ENCODE results near the gene VARS2.

Gene VARS2

GRCh38 chr6:30884521-30885480, 29.2 kb upstream of the VARS2 start:
- peak in 12 of 14 donors; percentile 50 to 85 (median 68) for DNase-seq

- DNase-seq, result peak in 8 of 14 donors; percentile 44 to 77 (median 62)
These were observed 28.5 kb upstream of the VARS2 start for GRCh38 chr6:30885481-30885998.

- peak in 12 of 14 donors; percentile 34 to 91 (median 72) for DNase-seq
These were observed 27.8 kb upstream of the VARS2 start for GRCh38 chr6:30885999-30886896.

DNA sequence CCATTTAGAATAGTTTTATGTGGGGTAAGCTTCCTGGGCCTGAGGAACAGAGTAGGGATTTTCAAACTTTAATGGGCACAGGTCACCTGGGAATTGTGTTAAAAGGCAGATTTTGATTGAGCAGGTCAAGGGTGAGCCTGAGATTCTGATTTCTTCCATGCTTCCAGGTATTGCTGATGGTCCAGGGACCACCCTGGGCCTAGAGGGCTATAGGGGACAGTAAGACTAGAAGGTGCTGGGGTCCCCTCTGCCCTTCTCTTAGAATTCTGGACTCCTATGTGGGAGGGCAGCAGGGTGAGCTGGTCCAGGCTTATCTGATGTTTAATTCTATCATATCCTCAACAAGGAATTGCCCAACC, 27.2 kb upstream of the VARS2 start:
- DNase-seq, result peak in 3 of 14 donors; percentile 41 to 57 (median 53)

- peak in 8 of 14 donors; percentile 10 to 79 (median 36) for DNase-seq
These were observed 25.9 kb upstream of the VARS2 start for GRCh38 chr6:30887901-30888815.

DNA sequence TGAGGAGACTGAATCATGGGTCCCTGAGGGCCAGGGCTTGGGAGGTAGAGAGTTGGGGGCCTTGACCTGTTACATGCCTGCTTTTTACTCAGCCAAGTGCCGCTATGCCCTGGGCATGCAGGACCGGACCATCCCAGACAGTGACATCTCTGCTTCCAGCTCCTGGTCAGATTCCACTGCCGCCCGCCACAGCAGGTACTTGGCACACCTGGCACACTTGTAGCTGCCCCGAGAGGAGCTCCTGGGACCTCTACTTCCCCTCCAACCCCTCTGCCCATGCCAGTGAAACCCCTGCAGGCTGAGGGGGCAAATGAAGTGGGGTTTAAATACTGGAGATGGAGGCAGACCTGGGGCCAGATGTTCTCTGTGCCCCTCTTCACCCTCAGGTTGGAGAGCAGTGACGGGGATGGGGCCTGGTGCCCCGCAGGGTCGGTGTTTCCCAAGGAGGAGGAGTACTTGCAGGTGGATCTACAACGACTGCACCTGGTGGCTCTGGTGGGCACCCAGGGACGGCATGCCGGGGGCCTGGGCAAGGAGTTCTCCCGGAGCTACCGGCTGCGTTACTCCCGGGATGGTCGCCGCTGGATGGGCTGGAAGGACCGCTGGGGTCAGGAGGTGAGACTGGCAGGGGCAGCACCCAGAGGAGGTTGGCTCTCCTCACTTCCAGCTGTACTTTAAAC, 25.1 kb upstream of the VARS2 start:
- peak in 1 of 14 donors; percentile 28 for DNase-seq

DNA sequence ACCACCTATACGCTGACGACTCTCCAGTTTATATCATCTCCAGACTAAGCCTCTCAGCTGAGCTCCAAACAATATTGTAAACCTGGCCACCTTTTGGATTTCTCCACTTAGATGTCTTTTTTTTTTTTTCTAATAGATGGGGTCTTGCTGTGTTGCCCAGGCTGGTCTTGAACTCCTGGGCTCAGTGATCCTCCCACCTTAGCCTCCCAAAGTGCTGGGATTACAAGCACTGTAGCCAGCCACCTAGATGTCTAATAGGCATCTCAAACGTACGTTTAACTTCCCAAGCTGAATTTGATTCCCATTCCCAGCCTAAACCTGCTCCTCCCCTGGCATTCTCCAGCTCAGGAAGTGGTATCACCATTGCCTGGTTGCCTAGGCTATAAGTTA, 24.5 kb upstream of the VARS2 start:
- DNase-seq, result no peak

- DNase-seq, result peak in 10 of 14 donors; percentile 44 to 82 (median 70)
These were observed 24.0 kb upstream of the VARS2 start for GRCh38 chr6:30889921-30890645.

DNA sequence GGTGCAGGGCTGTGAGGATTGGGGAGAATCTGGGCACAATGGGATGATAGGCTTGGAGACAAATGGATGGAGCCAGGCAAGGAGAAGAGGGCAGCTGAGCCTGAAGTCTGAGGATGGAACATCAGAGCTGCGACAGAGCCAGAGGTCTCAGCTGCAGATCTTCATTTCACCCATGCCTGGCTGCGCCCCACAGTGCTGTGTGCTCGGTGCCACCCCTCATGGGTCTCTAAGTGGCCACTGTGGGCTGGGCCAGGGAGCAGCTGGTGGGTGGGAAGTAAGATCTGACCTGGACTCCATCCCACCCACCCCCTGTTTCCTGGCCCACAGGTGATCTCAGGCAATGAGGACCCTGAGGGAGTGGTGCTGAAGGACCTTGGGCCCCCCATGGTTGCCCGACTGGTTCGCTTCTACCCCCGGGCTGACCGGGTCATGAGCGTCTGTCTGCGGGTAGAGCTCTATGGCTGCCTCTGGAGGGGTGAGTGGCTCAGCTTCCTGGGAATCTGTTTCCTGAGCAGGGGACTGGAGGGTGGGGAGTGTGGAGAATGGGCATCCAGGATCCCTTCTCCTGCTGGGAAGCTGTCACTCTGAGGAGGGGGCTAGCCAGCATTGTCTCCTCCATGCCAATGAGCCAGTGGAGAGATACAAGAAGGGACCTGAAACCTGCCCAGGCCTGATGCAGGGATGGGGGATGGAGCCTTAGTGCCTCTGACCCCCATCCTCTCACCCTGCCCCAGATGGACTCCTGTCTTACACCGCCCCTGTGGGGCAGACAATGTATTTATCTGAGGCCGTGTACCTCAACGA, 23.2 kb upstream of the VARS2 start:
- peak in 1 of 14 donors; percentile 40 for DNase-seq

DNA sequence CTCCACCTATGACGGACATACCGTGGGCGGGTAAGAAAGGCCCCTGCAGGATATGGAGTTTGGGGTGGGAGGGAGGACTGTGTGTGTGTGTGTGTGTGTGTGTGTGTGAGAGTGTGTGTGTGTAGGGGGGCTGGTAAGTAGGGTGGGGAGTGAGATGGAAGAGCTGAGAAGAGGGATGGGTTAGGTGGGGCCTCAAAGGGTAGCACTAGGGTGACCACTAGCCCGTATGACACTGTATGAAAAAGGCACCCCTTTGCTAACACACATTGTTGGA, 22.7 kb upstream of the VARS2 start:
- no peak for DNase-seq

GRCh38 chr6:30891816-30892538, 22.1 kb upstream of the VARS2 start:
- DNase-seq, result no peak

DNA sequence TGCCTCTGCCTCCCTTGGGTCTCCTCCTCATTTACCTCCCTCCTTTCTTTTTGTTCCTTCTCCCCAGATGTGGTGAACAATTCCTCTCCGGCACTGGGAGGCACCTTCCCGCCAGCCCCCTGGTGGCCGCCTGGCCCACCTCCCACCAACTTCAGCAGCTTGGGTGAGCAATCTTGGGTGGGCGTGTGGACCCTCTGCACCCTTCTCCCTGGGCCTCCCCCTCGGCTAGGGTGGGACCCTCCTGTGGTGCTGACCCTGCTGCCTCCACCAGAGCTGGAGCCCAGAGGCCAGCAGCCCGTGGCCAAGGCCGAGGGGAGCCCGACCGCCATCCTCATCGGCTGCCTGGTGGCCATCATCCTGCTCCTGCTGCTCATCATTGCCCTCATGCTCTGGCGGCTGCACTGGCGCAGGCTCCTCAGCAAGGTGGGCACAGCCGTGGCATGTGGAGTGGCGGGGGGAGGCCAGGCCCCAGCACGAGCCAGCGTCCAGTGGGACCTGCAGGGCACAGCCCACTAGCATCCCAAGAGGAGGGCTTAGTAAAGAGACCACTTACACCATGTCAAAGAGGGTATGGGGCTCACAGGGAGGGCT, 20.9 kb upstream of the VARS2 start:
- no peak for DNase-seq

GRCh38 chr6:30893666-30894065, 20.4 kb upstream of the VARS2 start:
- DNase-seq, result no peak

DNA sequence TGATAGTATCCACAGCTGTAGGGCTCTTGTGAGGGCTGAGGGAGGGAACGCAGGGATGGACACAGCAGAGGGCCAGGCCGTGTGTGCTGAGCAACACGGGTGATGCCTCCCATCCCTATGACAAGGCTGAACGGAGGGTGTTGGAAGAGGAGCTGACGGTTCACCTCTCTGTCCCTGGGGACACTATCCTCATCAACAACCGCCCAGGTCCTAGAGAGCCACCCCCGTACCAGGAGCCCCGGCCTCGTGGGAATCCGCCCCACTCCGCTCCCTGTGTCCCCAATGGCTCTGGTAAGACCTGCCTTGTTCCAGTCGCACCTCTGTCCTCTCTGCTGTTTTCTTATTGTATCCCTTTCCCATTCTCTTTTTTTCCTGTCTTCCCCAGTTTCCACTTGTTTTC, 19.7 kb upstream of the VARS2 start:
- DNase-seq, result no peak

GRCh38 chr6:30894935-30895334, 19.1 kb upstream of the VARS2 start:
- no peak for DNase-seq

- no peak for DNase-seq
These were observed 18.7 kb upstream of the VARS2 start for GRCh38 chr6:30895343-30895742.

- no peak for DNase-seq
These were observed 17.5 kb upstream of the VARS2 start for GRCh38 chr6:30896541-30896940.

- DNase-seq, result no peak
These were observed 16.2 kb upstream of the VARS2 start for GRCh38 chr6:30897882-30898281.

Data from C1 segment of cervical spinal cord (tissue), 14 donors.